LNCAP (cell line): ENCODE results near the gene SMLR1.

Source experiments
- CTCF ChIP-seq: fragments of 450-650 bp; IDR thresholded peaks from 2 replicates; pipeline ENCODE4 v1.5.1; 2017; ENCODE audit warnings: mild to moderate bottlenecking

SMLR1 gene

GRCh38 chr6:130814506-130814905 lies 12.7 kb upstream of the SMLR1 start:
- no peak for TF ChIP-seq CTCF

GRCh38 chr6:130815200-130816071 lies 11.8 kb upstream of the SMLR1 start:
- no peak for TF ChIP-seq CTCF

GRCh38 chr6:130822736-130823135 lies 4.5 kb upstream of the SMLR1 start:
- TF ChIP-seq CTCF: no peak

GRCh38 chr6:130824978-130825694 lies 2.1 kb upstream of the SMLR1 start:
- TF ChIP-seq CTCF: no peak

- TF ChIP-seq CTCF: no peak
Measured at GRCh38 chr6:130825772-130826441, 1.3 kb upstream of the SMLR1 start.

- no peak for TF ChIP-seq CTCF
Measured at GRCh38 chr6:130826442-130827246, 562 bp upstream of the SMLR1 start.
